Choroid plexus epithelial cell (primary cell): Measurements from ENCODE around the gene CDH4.

Source experiments
- DNase-seq: peaks from one replicate; pipeline ENCODE4 v3.0.0-alpha.2; 2010; ENCODE audit warnings: low read depth
- H3K4me3 ChIP-seq: 2 replicates; pipeline ENCODE4 v1.5.1; 2011; ENCODE audit warnings: low read depth, mild to moderate bottlenecking, control low read depth, low read length, moderate library complexity
- CTCF ChIP-seq: conservative IDR thresholded peaks from 2 replicates; pipeline ENCODE4 v1.5.1; 2011; ENCODE audit warnings: low read depth, mild to moderate bottlenecking, control low read depth, inconsistent platforms, low read length, moderate library complexity

CDH4 gene

DNA sequence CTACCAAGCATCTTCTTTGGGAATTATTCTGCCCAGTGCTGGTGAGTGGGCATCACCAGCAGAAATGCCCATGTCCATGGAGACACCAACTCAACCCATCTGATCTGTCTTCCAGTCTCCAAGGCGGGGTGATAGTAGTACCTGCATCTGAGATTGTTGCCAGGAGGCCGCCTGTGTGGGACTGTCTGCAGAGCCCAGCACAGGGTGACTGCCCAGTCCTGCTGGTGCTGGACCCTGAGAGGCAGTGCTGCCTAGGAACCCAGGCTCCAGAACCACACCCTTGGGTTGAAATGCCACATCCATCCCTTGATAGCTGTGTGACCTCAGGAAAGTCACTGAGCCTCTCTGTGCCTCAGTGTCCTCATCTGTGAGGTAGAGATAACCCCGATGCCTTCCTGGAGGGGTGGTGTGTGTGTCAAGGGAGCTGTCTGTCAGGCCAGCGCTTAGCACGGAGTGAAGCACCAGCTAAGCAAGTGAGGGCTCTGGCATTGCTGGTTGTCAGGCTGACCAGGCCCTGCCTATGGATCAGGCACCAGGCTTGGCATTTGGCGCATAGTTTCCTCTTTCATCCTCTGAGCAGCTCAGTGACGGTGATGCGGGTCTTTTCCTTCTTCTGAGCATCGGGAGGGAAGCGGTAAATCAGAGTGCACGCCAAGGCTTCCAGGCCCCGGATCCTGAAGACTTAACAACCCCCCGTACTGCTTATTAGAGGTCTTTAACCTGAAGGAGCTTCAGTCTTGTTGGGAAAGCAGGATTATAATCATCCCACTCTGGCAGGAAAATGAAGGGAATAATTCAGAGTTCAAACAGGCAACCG is 268.2 kb downstream of the CDH4 start:
- no peak for TF ChIP-seq CTCF
- no peak overlapping the region for H3K4me3 ChIP-seq
- no peak for DNase-seq

- DNase-seq: peak; percentile 90
- H3K4me3 ChIP-seq: no peak overlapping the region
- no peak for TF ChIP-seq CTCF
Measured at GRCh38 chr20:61520893-61521460, 268.9 kb downstream of the CDH4 start.

GRCh38 chr20:61521687-61522420 is 269.8 kb downstream of the CDH4 start:
- DNase-seq: peak; percentile 29

DNA sequence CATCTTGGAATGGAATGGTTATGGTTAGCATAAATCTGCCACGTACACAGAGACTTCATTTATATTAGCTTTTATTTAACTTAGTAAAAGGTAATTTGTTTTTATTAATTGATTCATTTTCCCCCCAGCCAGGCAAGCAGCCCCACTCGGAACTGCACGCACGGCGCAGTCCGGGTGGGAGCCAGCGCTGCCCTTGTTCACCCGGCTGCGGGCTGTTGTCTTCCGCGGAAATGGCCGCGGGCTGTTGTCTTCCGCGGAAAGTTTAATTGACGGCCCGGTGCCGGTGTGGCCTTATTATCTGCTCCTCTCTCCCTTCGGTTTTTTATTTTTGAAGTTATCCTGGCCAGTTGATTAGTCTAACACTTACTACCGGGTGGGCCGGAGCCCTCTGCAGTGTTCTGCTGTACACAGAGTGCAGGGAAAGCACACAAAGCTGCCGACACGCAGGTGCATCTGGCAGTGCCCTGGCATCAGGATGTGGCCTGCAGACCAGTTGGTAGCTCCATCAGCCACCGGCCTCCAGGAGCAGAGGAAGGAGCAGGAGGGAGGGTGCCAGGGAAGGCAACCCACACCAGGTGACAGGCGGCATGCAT is 270.5 kb downstream of the CDH4 start:
- no peak overlapping the region for H3K4me3 ChIP-seq
- no peak for TF ChIP-seq CTCF
- no peak for DNase-seq

More at GRCh38 chr20:61521687-61522420, 269.8 kb downstream of the CDH4 start:
- TF ChIP-seq CTCF: no peak
- no peak overlapping the region for H3K4me3 ChIP-seq

GRCh38 chr20:61523145-61523544 is 271.1 kb downstream of the CDH4 start:
- no peak for TF ChIP-seq CTCF
- no peak for DNase-seq
- no peak overlapping the region for H3K4me3 ChIP-seq

- H3K4me3 ChIP-seq: no peak overlapping the region
- no peak for DNase-seq
- TF ChIP-seq CTCF: no peak
Measured at GRCh38 chr20:61524951-61525666, 273.0 kb downstream of the CDH4 start.
